GM21717 (cell line): ENCODE results near the gene GPR45.

Experiments
- ATAC-seq: cut with Tn5 transposase; IDR thresholded peaks from one replicate; pipeline ENCODE4 v1.9.1; 2021; ENCODE audit warnings: mild to moderate bottlenecking, moderate library complexity; ENCODE audit not compliant: unreplicated experiment

Gene GPR45

GRCh38 chr2:105252271-105252670, 10.7 kb downstream of the GPR45 start:
- no peak for ATAC-seq

GRCh38 chr2:105254531-105255210, 13.1 kb downstream of the GPR45 start:
- ATAC-seq, result no peak

GRCh38 chr2:105255979-105256378, 14.4 kb downstream of the GPR45 start:
- ATAC-seq, result no peak

GRCh38 chr2:105256431-105257047, 15.0 kb downstream of the GPR45 start:
- no peak for ATAC-seq

GRCh38 chr2:105257981-105258380, 16.4 kb downstream of the GPR45 start:
- ATAC-seq, result no peak

GRCh38 chr2:105258835-105259350, 17.4 kb downstream of the GPR45 start:
- ATAC-seq, result no peak

GRCh38 chr2:105261061-105261460, 19.5 kb downstream of the GPR45 start:
- no peak for ATAC-seq

GRCh38 chr2:105262651-105263091, 21.1 kb downstream of the GPR45 start:
- no peak for ATAC-seq

- ATAC-seq, result no peak
Measured at GRCh38 chr2:105269426-105269825, 27.9 kb downstream of the GPR45 start.

GRCh38 chr2:105271393-105272045, 30.0 kb downstream of the GPR45 start:
- ATAC-seq, result no peak

- no peak for ATAC-seq
Measured at GRCh38 chr2:105272176-105272575, 30.6 kb downstream of the GPR45 start.

- ATAC-seq, result no peak
Measured at GRCh38 chr2:105274046-105274445, 32.5 kb downstream of the GPR45 start.

GRCh38 chr2:105278654-105279053, 37.1 kb downstream of the GPR45 start:
- ATAC-seq, result no peak

- ATAC-seq, result no peak
Measured at GRCh38 chr2:105279126-105279525, 37.6 kb downstream of the GPR45 start.

GRCh38 chr2:105280281-105280680, 38.7 kb downstream of the GPR45 start:
- no peak for ATAC-seq

- no peak for ATAC-seq
Measured at GRCh38 chr2:105283532-105283931, 42.0 kb downstream of the GPR45 start.

- no peak for ATAC-seq
Measured at GRCh38 chr2:105287692-105288091, 46.1 kb downstream of the GPR45 start.

GRCh38 chr2:105288133-105288532, 46.6 kb downstream of the GPR45 start:
- no peak for ATAC-seq

- ATAC-seq, result no peak
Measured at GRCh38 chr2:105290981-105291660, 49.6 kb downstream of the GPR45 start.

GRCh38 chr2:105291981-105292380, 50.4 kb downstream of the GPR45 start:
- ATAC-seq, result no peak
